Hematopoietic multipotent progenitor cell treated with erythropoietin and hydrocortisone succinate and interleukin-3 and kit ligand, for 8 days (in vitro differentiated cells): ENCODE results near the gene CRIP3.

Experiments
- DNase-seq: peaks from one replicate; pipeline ENCODE4 v3.0.0-alpha.2; 2015

Gene CRIP3

DNA sequence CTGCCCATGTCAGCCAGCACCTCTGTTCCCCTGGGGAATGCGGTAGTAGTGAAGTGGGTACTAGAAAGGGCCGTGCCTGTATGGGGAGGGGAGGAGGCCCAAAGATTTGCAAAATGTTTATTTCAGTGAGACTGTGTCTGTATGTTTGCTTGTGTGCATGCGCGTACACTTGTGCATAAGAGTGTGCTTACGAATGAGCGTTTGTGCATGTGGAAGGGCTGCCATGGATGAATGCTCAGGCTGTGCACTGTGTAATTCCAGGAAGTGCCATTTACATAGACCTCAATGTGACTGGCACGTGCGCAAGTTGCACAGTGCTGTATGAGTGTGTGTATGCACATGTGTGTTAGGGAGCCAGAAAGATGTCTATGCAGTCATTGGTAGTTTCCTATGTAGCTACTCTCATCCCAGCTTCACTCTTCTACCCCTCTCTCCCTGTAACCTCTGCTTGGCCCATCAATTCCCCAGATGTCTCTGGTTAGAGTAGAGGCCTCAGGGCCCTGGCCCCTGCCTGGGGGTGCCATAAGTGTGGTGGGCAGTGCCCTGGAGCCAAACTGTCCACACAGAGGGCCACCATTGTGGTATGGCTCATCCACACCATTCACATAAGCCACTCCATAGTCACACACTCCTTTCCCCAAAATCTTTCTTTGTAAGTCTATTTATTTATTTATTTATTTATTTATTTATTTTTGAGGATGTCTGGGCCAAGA is 37.4 kb downstream of the CRIP3 start:
- DNase-seq: no peak

- DNase-seq: peak; percentile 7
These were observed 39.2 kb downstream of the CRIP3 start for GRCh38 chr6:43269273-43270007.

- no peak for DNase-seq
These were observed 39.8 kb downstream of the CRIP3 start for GRCh38 chr6:43268782-43269272.

DNA sequence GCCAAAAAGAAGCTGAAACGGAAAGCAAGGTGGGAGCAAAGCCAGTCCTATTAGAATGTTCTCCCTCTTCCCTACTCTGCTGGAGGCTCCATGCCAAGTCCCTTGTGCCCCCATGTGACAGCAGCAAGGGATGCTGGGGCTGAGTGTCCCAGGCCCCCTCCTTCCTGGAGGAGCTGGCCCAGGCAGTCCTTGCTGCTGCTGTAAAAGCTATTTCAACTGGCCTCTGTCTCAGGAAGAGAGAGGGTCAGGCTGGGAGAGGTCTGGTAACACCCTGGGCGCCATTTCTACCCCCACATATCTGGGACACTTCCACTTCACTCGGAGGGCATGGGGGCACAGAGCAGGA is 40.3 kb downstream of the CRIP3 start:
- DNase-seq: no peak

DNA sequence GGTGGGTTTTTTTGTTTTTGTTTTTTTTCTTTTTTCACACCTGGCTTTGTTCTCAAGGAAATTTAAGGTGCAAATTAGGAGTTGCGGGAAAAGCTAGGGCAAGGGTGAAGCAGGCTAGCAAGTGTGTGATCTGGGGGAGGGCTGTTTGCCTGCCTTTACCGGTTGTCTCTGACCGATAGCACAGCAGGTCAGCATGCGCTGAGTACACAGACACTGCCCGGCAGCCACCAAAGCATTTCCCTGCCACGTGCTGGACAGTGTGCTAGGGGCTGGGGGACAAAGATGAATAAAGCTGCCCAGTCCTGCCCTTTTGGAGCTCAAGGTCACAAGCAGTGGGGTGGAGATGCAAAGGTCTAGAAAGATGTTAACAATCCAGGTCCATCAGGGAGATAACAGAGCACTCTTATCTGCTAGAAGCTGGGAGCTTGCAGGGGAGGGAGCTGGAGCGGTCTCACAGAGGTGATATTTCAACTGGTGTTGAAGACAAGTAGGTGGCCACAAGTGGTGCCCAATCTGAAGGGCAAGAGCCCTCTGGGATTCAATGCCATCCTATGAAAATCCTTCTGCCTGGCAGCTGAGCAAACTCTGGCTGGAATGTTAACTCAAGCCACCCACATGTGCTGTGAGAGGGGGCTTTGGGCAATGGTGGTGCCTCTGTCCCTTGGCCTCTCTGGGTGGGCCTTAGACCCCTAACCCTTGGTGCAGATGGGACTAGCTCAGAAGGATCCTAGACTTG is 40.8 kb downstream of the CRIP3 start:
- no peak for DNase-seq

DNA sequence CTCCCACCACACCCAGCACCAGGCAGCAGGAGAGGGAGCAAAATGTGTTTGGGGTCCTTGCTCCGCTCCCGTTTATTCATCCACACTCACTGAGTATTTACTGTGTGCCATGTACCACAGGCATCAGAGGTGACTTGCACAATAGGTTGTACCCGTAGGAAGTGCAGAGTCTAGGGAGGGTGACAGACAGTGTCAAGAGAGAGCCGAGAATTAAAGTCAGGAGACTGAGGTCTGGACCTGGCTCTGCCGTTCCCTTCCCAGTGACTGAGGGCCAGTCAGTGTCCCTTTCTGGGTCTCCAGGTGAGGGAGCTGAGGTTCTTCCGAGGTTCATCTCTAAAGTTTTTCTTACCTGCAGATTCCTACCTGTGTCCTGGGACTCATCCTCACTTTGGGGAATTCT is 43.1 kb downstream of the CRIP3 start:
- DNase-seq: no peak

DNA sequence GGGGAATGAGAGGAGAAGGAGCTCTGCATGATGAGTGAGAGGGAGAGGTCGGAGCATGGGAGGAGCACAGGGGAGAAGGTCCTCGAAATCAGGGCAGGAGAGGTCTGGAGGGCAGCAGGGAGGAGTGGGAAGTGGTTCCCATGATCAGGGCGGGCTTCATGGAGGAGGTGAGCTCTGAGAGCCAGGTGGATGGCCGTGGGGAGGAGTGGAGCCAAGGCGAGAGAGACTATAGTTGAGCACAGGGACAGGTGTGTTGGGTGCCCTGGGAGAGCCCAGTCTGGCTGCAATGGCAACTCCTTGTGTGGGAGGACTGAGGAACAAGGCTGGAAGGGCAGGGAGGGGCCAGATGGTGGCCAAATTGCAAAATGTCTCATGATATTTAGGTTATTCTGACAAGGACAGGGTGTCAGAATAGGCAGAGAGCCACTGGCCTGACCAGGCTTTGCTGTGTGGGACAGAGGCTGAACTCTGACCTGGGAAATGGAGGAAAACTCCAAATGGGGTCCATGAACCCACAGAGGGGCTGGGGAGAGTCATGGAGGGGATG is 44.0 kb downstream of the CRIP3 start:
- no peak for DNase-seq

DNA sequence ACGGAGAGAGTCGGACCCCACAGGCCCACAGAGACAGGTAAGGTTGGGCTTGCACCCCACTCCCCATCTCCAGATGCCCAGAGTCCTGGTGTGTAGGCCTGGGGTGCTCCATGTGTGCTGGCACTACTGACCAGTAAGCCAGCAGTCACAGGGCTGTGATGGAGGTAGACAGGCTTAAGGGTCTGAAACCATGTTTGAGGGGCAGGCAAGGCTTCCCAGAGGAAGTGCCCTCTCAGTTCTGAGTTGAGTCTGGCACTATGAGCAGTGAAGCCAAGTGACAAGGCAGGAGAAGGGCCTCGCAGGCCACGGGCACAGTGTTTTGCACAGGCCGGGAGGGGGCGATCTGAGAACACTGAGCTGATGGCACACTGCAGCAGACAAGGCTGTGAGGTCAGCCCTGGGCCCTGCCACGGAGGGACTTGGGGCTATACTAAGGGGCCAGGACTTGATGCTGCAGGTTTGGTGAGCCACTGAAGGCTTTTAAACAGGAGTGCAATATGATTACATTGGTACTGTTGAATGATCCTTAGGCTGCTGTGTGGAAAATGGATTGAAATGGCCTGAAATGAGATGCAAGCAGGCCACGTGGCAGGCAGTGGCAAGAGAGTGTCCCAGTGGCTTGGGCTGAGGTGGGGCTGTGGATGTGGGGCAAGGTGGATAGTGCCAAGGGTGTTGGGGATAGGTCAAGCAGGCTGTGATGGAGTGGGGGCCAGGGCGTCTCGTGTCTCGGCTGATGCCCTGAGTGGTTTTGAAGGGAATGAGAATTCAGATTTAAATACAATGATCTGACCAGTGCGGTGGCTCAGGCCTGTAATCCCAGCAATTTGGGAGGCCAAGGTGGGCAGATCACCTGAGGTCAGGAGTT is 45.1 kb downstream of the CRIP3 start:
- DNase-seq: peak; percentile 78

- DNase-seq: no peak
These were observed 45.8 kb downstream of the CRIP3 start for GRCh38 chr6:43262780-43263313.

DNA sequence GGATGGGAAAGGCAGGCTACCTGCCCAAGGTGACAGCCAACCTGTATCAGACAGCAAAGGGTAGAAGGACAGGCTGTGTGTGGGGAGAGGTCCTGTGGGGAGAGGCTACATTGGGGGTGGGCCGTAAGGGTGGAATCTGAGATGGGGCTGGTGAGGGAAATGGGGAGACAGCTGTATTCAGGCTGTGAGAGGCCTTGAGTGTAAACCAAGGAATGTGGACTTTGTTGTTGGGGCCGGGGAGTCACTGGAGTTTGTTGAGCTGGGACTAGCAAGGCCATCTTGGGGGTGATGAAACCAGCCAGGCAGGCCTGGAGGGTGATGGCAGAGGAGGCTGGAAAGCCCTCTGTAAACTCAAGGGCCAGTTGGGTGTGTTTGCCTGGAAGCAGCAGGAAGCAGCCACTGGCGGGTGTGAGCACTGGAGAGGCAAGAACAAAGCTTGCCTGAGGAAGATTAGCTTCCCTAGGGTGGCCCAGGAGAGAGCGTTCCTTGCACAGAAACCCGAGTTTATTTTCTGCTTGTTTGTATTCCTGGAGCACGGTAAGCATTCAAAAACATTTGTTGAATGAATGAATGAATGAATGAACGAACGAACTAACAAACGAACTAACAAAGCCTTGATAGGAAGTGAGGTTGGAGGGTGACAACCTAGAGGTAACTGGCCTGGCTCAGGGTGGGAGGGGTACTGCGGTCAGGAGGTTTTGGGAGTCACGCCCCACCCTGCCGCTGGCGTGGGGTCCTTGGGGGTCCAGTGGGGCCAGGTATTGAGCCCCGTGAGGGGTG is 46.4 kb downstream of the CRIP3 start:
- DNase-seq: no peak

DNA sequence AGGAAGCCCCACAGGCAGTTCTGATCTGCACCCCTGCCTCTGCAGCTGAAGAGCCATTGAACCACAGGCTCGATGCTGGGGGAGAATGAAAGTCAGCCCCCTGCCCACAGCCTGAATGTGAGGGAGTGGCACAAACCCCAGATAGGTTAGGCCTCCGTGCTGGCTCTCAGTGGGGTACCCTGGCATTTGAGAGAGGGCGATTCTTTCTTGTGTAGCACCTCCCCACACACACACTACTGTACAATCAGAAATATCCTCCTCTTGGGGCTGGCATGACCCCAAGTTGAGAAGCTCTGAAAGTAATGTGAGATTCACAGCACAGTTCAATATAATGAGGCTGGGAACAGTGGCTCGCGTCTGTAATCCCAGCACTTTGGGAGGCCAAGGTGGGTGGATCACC is 47.4 kb downstream of the CRIP3 start:
- no peak for DNase-seq

- DNase-seq: no peak
These were observed 47.8 kb downstream of the CRIP3 start for GRCh38 chr6:43260791-43261190.

- no peak for DNase-seq
These were observed 49.6 kb downstream of the CRIP3 start for GRCh38 chr6:43258807-43259686.

- DNase-seq: no peak
These were observed 50.4 kb downstream of the CRIP3 start for GRCh38 chr6:43258180-43258579.

GRCh38 chr6:43257367-43258145 is 51.1 kb downstream of the CRIP3 start:
- no peak for DNase-seq

- no peak for DNase-seq
These were observed 51.8 kb downstream of the CRIP3 start for GRCh38 chr6:43256670-43257366.
